Activated CD8-positive, alpha-beta memory T cell treated with anti-CD3 and anti-CD28 coated beads, Interleukin-2, amount 50 U/mL, for 1 hour (primary cell): ENCODE results near the gene OTOG.

Experiments used
- DNase-seq: peaks from one replicate; pipeline ENCODE4 v3.0.0-alpha.2; 2020; ENCODE audit errors: extremely low read depth

Gene OTOG

DNA sequence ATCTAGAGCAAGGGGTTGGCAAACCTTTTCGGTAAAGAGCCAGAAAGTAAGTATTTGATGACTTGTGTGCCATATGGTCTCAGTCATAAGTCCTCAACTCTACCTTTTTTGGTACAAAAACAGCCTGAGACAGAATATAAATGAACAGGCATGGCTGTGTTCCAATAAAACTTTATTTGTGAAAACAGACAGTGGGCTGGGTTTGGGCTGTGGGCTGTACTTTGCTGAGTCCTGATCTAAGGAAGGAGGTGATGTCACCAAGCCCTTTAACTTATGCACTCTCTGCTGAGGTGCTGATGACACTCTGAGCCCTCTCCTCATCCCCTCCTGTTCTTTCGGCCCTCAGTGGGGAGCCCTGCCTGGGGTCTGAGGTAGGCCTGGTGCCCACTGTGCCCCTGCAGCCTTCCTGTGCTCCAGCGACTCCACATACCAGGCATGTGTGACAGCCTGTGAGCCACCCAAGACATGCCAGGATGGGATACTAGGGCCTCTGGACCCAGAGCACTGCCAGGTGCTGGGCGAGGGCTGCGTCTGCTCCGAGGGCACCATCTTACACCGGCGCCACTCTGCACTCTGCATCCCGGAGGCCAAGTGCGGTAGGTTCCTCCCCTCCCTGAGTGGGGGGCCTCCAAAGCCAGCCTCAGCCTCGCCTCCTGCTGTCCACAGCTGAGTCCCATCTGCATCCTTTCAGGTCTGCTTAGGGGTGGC lies 86.4 kb downstream of the OTOG start:
- no peak for DNase-seq

DNA sequence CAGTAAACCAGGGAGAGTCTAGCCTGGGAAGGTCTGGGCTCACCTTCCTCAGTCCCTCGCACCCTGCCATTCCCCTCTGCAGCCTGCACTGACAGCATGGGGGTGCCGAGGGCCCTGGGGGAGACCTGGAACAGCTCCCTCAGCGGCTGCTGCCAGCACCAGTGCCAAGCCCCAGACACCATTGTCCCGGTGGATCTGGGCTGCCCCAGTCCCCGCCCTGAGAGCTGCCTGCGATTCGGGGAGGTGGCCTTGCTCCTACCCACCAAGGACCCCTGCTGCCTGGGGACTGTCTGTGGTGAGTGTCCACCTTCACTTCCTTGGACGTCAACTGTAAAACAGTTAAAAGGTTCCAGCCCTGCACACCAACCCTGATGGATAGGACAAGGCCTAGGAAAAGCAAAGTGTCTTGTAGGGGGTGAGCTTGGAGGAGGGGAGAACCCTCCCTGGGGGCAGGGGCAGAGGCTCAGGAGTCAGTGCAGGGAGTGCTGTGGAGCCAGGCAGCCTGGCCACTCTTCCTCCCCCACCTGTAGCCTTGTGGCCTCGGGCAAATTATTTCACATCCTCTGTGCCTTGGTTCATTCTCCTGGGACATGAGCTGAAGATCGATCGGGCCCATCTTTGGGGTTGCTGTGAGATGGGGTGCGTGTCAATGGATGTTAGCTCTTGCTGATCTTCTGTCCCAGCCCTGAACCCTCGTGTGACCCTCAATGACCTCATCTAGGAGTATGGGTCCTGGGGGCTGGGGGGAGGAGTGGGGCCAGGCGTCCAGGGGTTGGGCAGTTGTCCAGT lies 87.1 kb downstream of the OTOG start:
- no peak for DNase-seq

DNA sequence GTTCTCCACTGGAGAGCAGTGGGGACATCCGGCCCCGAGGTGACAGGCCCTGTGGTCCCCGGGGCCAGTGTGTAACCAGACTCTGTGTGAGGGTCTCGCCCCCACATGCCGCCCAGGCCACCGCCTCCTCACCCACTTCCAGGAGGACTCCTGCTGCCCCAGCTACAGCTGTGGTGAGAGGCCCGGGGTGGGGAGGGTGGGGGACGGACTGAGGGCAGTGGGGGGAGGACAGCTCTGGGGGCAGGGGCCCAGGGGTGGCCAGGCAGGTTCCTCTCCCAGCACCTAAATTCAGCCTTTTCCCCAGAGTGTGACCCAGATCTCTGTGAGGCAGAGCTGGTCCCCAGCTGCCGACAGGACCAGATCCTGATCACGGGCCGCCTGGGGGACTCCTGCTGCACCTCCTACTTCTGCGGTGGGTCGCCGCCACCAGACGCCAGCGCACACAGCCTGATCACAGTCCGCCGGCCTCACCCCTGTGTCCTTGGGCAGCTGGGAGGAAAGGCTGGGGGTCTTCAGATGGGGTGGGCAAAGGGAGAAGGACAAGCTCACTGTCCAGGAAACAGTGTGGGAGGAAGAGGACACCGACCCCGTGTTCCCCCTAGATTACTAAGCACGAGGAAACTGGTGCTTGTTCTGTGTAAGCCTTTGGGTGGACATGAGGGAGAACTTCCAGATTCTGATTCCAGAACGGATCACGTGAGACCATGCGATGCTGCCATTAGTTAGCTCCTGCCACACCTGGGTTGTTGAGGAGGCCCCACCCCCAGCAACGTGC lies 87.9 kb downstream of the OTOG start:
- no peak for DNase-seq

DNA sequence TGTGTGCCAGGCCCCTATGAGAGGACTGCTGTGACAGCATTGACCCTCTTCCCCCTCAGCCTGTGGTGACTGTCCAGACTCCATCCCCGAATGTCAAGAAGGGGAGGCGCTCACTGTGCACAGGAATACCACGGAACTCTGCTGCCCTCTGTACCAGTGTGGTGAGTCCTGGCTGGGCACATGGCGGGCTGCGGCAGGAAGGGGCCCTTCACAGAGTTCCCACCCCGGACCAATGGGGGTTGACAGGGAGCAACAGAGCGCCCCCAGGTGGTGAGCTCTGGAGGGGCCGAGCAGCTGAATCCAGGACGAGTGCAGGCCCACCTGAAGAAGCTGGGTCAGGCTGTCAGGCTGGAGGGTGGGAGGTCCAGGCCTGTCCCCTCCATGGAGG lies 88.5 kb downstream of the OTOG start:
- DNase-seq, result no peak

DNA sequence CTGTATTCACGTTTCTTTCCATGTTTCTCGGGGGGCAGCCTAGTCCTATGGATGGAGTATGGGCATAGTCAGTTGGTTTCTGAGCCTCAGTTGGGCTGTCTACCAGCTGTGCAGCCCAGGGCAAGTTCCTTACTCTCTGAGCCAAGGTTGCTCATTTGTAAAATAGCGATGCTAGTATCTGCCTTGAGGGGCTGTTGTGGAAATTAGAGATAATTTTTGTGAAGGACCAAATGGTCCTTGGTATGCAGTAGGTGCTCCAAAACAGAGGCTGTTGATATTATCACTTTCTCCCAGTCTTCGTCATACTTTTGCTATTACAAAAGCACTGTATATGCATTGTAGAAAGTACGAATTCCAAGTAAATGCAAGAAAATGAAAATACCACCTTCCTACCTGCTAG lies 89.7 kb downstream of the OTOG start:
- no peak for DNase-seq

DNA sequence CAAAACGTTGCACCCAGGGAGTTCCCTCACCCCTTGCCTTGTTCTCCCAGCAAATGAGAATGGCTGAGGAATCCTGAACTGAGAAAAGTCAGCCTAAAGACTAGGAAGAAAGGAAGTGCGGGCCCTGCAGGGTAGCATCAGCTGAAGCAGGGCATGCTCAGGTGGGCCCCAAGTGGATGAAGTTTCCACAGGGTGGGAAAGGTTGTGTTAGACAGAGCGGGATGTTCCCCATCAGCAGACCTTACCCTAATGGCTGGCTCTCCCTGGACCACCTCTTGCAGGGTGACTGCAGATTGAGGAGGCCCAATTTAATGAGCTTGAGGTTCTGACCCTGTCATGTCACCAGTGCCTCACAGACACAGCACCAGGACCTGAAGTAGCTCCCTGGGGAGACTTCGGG lies 90.8 kb downstream of the OTOG start:
- DNase-seq, result no peak

DNA sequence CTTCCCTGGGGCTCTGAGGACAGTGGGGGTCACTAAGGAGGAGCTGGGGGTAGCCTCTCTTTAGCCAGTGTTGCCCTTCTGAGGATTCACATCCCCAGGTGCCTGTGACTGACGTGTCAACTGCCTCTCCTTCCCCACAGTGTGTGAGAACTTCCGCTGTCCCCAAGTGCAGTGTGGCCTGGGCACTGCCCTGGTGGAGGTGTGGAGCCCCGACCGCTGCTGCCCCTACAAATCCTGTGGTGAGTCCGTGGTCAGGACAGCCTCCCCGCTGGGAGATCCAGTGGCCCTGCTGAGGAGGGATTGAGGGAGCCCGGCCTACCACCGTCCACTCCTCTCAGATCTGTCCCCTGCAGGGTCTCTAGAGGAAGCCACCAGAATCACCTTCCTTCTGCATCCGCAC lies 91.3 kb downstream of the OTOG start:
- no peak for DNase-seq

DNA sequence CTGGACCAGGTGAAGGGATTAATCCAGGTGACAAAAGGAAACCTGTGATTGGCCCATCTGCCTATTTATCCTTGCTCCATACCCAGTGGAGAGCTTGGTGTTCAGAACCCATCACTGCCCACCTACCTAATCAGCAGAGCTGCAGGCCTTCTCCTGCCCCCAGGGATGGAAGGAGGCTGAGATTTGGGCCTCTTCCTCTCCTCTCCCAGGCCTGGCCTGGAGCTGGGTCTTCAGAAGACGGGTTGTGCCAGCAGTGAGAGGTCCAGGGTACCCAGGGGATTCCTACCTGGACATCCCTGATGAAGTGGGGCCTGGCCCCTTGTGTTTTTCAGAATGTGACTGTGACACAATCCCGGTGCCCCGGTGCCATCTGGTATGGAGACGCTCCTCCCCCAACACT lies 92.0 kb downstream of the OTOG start:
- DNase-seq, result no peak

DNA sequence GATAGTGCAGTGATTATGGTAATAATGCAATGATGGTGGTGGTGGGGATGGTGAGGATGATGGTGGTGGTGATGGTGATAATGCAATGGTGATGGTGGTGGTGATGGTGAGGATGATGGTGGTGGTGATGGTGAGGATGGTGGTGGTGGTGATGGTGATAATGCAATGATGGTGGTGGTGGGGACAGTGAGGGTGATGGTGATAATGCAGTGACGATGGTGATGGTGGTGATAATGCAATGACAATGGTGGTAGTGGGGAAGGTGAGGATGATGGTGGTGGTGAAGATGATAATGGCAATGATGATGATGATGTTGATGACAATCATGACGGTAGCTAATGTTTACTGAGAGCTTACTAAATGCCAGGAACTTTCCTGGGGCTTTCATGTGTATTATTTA lies 92.7 kb downstream of the OTOG start:
- DNase-seq, result no peak

DNA sequence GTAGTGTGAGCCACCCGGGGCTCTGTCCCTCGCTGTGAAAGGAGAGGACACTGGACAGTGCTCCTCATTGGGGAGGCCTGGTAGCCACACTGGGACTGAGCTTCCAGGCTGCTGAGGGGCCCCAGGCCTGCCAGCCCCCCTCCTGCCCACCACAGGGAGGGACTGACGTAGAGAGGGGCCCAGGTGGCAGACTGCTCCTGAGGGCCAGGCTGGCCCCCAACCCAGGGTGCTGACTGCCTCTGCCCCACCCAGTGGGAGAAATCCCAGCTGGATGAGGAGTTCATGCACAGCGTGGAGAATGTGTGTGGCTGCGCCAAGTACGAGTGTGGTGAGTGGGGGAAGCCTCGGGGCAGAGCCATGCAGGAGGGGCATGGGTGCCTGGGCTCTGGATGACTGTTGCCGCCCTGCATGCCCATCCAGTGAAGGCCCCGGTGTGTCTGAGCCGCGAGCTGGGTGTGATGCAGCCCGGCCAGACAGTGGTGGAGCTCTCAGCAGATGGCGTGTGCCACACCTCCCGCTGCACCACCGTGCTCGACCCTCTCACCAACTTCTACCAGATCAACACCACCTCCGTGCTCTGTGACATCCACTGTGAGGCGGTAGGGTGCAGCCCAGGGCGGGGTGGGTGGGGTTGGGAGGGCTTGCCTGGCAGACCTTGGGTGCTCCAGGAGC lies 93.6 kb downstream of the OTOG start:
- DNase-seq, result no peak

DNA sequence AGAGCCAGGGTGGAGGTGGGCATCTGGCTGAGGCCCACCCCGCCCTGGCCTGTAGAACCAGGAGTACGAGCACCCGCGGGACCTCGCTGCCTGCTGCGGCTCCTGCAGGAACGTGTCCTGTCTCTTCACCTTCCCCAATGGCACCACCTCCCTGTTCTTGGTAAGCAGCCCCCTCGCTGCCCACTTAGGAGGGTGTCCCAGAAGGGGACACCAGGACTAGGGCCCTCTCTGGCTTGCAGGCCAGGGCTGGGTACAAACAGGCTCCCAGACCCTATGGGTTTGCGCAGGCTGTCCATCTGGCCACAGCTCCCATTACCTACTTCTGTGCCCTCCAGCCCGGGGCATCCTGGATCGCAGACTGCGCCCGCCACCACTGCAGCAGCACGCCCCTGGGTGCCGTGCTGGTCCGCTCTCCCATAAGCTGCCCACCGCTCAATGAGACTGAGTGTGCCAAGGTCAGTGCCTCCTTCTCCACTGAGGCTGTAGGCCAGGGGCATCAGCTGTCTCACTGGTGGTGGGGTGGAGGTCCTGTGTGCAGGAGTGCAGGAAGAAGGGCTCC lies 94.8 kb downstream of the OTOG start:
- no peak for DNase-seq

DNA sequence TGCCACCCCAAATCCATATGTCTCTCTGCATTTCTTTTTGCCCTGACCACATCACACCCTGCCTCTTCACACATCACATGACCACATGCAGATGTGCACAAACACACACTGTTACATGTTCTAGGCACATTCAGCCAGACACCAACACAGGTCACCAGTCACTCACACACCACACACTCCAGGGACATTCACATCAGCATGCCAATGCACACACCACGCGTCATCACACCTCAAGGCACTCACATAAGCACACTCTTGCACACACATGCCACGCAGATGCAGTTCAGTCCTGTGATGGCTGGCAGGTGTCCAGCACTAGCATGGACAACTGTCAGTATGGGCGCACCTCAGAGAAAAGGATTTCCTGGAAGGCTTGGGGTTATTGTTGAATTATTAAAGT lies 95.3 kb downstream of the OTOG start:
- no peak for DNase-seq

DNA sequence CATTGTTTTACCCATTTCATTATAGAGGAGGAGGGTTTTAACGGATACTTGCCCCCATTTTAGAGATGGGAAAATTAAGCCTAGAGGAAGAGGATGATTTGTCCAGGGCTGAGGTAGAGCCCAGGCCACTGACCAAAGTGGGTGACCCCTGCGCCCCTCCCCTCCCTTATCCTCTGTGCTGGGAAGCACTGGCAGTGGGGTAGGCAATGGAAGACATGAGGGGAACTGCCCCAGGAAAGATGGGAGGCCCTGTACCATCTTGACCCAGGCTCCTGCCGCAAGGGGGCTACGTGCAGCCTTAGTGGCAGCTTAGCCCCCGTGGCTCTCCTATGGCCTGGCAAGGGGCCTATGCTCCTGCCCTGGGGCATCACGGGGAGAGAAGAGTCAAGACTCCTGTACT lies 95.9 kb downstream of the OTOG start:
- DNase-seq, result no peak

DNA sequence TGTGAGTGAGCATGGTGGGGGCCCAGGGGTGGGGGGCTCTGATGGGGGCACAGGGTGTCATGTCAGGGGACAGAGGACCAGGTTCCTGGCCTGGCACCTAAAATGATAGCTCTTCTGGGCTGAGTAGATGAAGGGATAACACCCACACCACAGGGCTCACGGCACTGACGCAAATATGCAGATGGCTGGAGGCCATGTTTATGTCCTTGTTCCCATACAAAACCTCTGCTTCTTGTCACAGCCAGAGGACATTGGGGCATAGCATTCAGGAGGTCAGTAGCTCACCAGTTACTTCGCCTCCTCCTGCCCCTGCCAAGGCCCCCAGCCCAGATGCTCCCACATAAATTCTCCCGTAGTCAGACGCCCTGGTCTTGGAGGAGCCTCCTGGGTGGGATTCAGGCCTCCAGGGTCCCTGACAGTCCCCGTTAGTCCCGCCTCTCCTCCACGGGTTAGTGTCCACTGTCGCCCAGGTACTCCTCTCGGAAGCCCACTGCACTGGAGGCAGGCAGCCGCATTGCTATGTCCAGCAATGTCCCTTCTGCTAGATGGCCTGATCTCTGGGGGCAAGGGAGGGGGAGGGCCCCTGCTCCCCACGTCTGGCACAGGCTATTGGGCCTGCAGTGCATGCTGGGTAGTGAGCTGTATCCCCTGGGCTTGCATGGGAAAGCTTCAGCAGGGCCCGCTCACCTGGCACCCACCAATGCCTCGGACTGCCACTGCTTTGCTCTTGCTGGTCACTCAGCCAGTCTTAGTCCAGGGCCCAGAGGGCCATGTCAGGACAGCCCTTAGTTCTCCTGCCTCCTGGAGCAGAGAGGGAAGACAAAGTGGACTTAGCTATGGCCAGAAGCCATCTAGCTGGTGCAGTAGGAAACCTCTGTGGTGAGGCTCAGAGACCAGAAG lies 96.7 kb downstream of the OTOG start:
- no peak for DNase-seq

DNA sequence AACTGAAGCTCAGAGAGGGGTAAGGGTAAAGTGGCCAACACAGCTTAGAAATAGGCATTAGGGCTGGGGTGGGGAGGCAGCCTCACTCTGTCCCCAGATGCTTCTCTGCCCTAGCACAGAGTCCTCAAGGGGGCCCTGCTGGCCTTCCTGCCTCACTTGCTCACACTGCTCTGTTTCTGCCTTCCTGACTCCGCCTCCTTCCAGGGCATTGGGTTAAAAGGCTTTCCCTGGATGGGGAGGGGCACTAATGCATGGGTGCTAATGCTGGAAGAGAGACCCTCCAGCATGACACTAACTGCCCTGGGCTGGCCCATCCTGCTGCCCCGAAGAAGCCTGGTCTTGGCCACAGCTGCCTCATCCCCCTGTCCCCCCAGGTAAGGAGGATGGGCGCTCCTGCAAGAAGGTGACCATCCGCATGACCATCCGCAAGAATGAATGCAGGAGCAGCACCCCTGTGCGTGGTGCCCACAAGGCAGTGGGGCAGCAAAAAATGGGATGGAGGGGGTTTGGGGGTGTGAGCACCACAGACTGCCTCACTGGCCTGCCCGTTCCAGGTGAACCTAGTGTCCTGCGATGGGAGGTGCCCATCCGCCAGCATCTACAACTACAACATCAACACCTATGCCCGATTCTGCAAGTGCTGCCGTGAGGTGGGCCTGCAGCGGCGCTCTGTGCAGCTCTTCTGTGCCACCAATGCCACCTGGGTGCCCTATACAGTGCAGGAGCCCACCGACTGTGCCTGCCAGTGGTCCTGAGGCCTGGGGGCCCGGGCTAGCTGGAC lies 98.3 kb downstream of the OTOG start:
- DNase-seq, result no peak

DNA sequence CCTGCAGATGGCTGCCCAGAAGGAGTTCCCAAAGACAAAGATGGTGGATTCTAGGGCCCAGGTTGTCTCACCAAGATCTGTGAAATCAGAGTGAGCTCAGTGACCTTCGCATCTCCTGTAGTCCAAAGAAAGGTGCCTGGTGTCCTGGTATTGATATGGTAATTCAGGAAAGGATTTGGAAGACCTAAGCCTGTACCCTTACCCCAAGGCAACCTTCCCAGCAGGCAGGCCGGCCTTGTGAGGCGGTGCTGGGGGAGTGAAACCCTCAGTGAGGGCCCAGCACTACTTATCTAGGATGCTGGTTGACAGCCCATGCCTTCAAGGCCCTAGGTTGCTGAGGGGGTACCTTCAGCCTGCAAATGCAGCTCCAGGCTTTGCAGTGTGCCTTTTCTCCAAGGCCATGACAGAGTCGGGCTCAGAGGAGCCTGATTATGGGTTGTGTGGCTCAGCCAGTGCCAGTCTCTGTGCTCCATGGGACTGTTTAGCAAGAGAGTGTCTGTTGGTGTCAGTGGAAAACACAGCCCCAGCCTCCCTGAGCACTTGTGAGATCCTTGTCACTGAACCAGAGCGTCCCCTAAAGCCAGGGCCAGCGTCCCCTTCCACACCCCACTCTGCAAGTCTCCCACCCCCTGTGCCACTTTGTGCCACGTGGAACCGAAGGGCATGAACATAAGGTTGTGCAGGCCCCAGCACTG lies 99.5 kb downstream of the OTOG start:
- DNase-seq, result no peak

DNA sequence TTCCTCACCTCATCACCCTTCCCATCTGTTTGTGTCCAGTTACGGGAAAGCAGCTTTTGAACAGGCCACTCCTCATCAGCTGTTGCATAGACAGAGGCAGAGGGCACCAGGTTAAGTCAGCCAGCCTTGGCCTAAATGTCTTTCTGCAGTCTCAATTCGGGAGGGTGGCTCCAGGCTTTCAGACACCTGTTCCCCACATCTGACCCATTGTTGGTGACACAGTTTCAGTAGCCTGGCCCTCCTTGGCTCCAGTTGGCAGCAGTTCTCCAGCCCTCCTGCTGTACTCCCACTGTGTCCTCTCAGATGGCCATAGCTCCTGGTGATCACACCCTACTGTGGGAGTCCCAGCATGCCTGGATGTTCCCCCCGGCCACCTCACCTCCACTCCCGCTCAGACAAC lies 101.5 kb downstream of the OTOG start:
- no peak for DNase-seq

DNA sequence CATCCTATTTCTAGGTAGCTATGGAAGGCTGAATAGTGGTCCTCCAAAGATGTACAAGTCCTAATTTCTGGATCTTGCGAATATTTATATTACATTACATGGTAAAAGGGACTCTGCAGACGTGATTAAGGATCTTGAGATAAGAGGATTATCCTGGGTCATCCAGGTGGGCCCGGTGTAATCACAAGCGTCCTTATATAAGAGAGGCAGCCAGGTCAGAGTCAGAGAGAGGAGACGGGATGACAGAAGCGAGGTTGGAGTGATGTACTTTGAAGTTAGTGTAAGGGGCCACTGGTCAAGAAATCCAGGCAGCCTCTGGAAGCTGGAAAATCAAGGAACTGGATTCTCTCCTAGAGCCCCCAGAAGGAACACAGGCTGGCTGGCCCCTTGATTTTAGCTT lies 102.2 kb downstream of the OTOG start:
- DNase-seq, result no peak

DNA sequence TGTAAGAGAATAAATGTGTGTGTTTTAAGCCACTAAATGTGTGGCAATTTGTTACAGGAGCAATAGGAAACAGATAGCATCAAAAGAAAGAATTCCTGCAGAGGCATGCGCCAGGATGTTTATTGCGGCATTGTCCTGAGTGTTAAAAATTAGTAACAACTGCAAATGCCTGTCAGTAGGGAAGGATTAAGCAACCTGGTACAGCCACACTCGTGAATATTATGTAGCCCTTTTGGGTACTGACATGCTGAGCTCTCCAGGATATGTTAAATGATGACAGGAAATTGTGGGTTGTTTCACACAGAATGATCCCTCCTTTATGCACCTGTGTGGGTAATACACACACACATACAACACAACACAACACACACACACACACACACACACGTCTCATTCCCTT lies 102.6 kb downstream of the OTOG start:
- no peak for DNase-seq
